K562 (cell line): ENCODE data around the gene CCDC171. TPM values are rescaled to one million over a fixed set of nuclear protein-coding genes. Genes with fewer than 3 reads are reported as not detected.

Experiments
- ATAC-seq: fragments of 200-7000 bp; cut with Tn5 transposase; 3 replicates; pipeline ENCODE4 v1.9.1; 2020; ENCODE audit warnings: moderate library complexity
- BruUV-seq: library from RNA; stranded (reverse); fragments of 400-500 nt; replicated peaks from 2 replicates; lab custom pipeline; 2021; lab: Mats Ljungman, UMichigan
- CTCF ChIA-PET: fragments of 300-600 bp; formaldehyde crosslinking; extraction: SDS; loops from one replicate; lab custom pipeline; 2021; ENCODE audit warnings: low intra/inter-chr PET ratio; lab: Yijun Ruan, JAX
- POLR2A ChIA-PET: fragments of 300-600, 350-650 bp; sonication (Branson Sonifier 250); formaldehyde crosslinking; extraction: SDS; loops from one replicate; lab custom pipeline; 2021; ENCODE audit warnings: antibody characterized with exemption, inconsistent platforms; lab: Yijun Ruan, JAX
- DNase-seq, 4 experiments: peaks; one replicate each; pipeline versions ENCODE4 v3.0.0 to v3.0.0-alpha.2; 2011 to 2018; ENCODE audit warnings: low spot score in 3 of 4, mixed read lengths in 3 of 4; ENCODE audit errors: extremely low read depth in 1 of 4
- FAIRE-seq: peaks from 2 replicates; lab custom pipeline; 2011; peaks lifted over from hg19 to GRCh38; lab: Jason Lieb, UNC
- H2AFZ ChIP-seq: 2 replicates; pipeline ENCODE4 v1.6.0; 2011; ENCODE audit warnings: low read depth, low read length, control low read depth, inconsistent platforms
- H3K27ac ChIP-seq: fragments of 200-600 bp; 3 replicates; pipeline ENCODE4 v1.8.0; 2011; ENCODE audit warnings: low read depth, mild to moderate bottlenecking, control low read depth, inconsistent platforms, low read length, moderate library complexity, mixed read lengths; ENCODE audit errors: extremely low read depth
- H3K27me3 ChIP-seq, 2 experiments: fragments of 300-600 bp in 1 of 2; 2 replicates in 1 of 2; 3 replicates in 1 of 2; pipeline versions ENCODE4 v1.6.0 to v1.8.0; 2011; ENCODE audit warnings: inconsistent platforms in 2 of 2, low read length in 2 of 2, mild to moderate bottlenecking in 1 of 2, mixed read lengths in 1 of 2, moderate library complexity in 1 of 2; ENCODE audit not compliant: control insufficient read depth in 2 of 2, insufficient read depth in 2 of 2
- H3K36me3 ChIP-seq: fragments of 300-600 bp; 3 replicates; pipeline ENCODE4 v1.8.0; 2011; ENCODE audit warnings: mild to moderate bottlenecking, low read length, inconsistent platforms; ENCODE audit not compliant: control insufficient read depth, insufficient read depth
- H3K4me1 ChIP-seq, 2 experiments: fragments of 200-600 bp in 1 of 2; replicated peaks in 1 of 2; 2 replicates in 1 of 2; 3 replicates in 1 of 2; pipeline versions ENCODE4 v1.5.1 to v1.8.0; 2011; ENCODE audit warnings: inconsistent platforms in 2 of 2, low read length in 2 of 2, mild to moderate bottlenecking in 1 of 2, mixed read lengths in 1 of 2, moderate library complexity in 1 of 2; ENCODE audit not compliant: control insufficient read depth in 2 of 2, insufficient read depth in 2 of 2
- H3K4me2 ChIP-seq: 2 replicates; pipeline ENCODE4 v1.6.1; 2011; ENCODE audit warnings: low read length, control low read depth, inconsistent platforms, mixed read lengths; ENCODE audit not compliant: insufficient read depth
- H3K4me3 ChIP-seq: fragments of 200-600 bp; sonication (generic), shearing (Covaris generic); 2 replicates; pipeline ENCODE4 v1.5.1; 2016; ENCODE audit warnings: control low read depth, inconsistent platforms
- H3K79me2 ChIP-seq: fragments of 200-600 bp; 3 replicates; pipeline ENCODE4 v1.8.0; 2011; ENCODE audit warnings: low read length, inconsistent platforms; ENCODE audit not compliant: control insufficient read depth, insufficient read depth
- H3K9ac ChIP-seq, 2 experiments: 2 replicates each; pipeline versions ENCODE4 v1.6.0 to v1.6.1; 2011; ENCODE audit warnings: low read depth in 2 of 2, low read length in 2 of 2, control low read depth in 1 of 2, inconsistent platforms in 1 of 2, mild to moderate bottlenecking in 1 of 2, mixed read lengths in 1 of 2; ENCODE audit not compliant: insufficient read depth in 1 of 2
- H3K9me1 ChIP-seq: one replicate; pipeline ENCODE4 v1.6.0; 2011; ENCODE audit warnings: inconsistent platforms, mild to moderate bottlenecking, low read length, moderate library complexity; ENCODE audit not compliant: control insufficient read depth, insufficient read depth
- H3K9me3 ChIP-seq: replicated peaks from 2 replicates; pipeline ENCODE4 v1.5.1; 2011; ENCODE audit warnings: low read depth, low read length, inconsistent platforms; ENCODE audit not compliant: control insufficient read depth, insufficient read depth
- H4K20me1 ChIP-seq: replicated peaks from 2 replicates; pipeline ENCODE4 v1.6.1; 2011; ENCODE audit warnings: low read length, inconsistent platforms, mixed read lengths; ENCODE audit not compliant: control insufficient read depth, insufficient read depth
- BRCA1 ChIP-seq, 2 experiments: fragments of 450-650 bp in 1 of 2; sonication (generic) in 1 of 2; formaldehyde crosslinking in 1 of 2; IDR thresholded peaks; 2 replicates each; pipeline versions ENCODE4 v1.5.0 to v1.6.1; 2017 to 2020; ENCODE audit warnings: mild to moderate bottlenecking in 1 of 2, missing genetic modification reagents in 1 of 2
- ETV6 ChIP-seq, 3 experiments: fragments of 150-350 bp in 1 of 3; sonication (generic) in 1 of 3; formaldehyde crosslinking in 1 of 3; IDR thresholded peaks; 2 replicates each; pipeline versions ENCODE4 v1.6.1 to v1.8.0; 2014 to 2022; ENCODE audit warnings: borderline replicate concordance in 2 of 3, low read depth in 2 of 3, antibody characterized with exemption in 1 of 3, low read length in 1 of 3, mild to moderate bottlenecking in 1 of 3, missing genetic modification reagents in 1 of 3
- KDM2B ChIP-seq: fragments of 250-450 bp; sonication (Bioruptor Pico); IDR thresholded peaks from 2 replicates; pipeline ENCODE4 v1.8.0; 2021; ENCODE audit warnings: mild to moderate bottlenecking, moderate library complexity
- MCM7 ChIP-seq, 2 experiments: fragments of 450-650 bp; IDR thresholded peaks; 2 replicates each; pipeline ENCODE4 v1.6.1; 2016 to 2018
- MYC ChIP-seq, 2 experiments: fragments of 250-450 bp in 1 of 2; sonication (Bioruptor Pico) in 1 of 2; IDR thresholded peaks; 2 replicates each; pipeline versions ENCODE4 v1.5.1 to v1.6.1; 2012 to 2021; ENCODE audit warnings: low read depth in 2 of 2, borderline replicate concordance in 1 of 2, improper control_type of control experiment in 1 of 2, low read length in 1 of 2, mild to moderate bottlenecking in 1 of 2, moderate library complexity in 1 of 2
- SMARCB1 ChIP-seq: IDR thresholded peaks from 2 replicates; pipeline ENCODE4 v1.6.1; 2011; ENCODE audit warnings: improper control_type of control experiment, low read depth; ENCODE audit not compliant: insufficient read length
- SREBF2 ChIP-seq: sonication (generic); formaldehyde crosslinking; IDR thresholded peaks from 2 replicates; pipeline ENCODE4 v1.4.0; 2020; ENCODE audit warnings: mild to moderate bottlenecking, missing genetic modification reagents
- TEAD2 ChIP-seq: fragments of 450-650 bp; IDR thresholded peaks from 2 replicates; pipeline ENCODE4 v1.6.1; 2016; ENCODE audit warnings: missing genetic modification characterization, control low read depth, missing compliant biosample characterization
- XRCC3 ChIP-seq: fragments of 450-650 bp; IDR thresholded peaks from 2 replicates; pipeline ENCODE4 v1.6.1; 2017; ENCODE audit warnings: mild to moderate bottlenecking, moderate library complexity
- ZBTB9 ChIP-seq: fragments of 450-650 bp; formaldehyde crosslinking; IDR thresholded peaks from 2 replicates; pipeline ENCODE4 v1.4.0; 2020; ENCODE audit warnings: mild to moderate bottlenecking, moderate library complexity
- ZFP36 ChIP-seq: fragments of 150-350 bp; IDR thresholded peaks from 2 replicates; pipeline ENCODE4 v1.6.1; 2018; ENCODE audit warnings: low read length, low read depth; ENCODE audit not compliant: partially characterized antibody
- ZNF253 ChIP-seq: fragments of 250-450 bp; sonication (Bioruptor Pico); conservative IDR thresholded peaks from 2 replicates; pipeline ENCODE4 v1.6.1; 2021; ENCODE audit warnings: mild to moderate bottlenecking
- ZNF780A ChIP-seq: fragments of 250-450 bp; sonication (Bioruptor Pico); IDR thresholded peaks from 2 replicates; pipeline ENCODE4 v1.5.0; 2021; ENCODE audit warnings: mild to moderate bottlenecking
- ZNF830 ChIP-seq: fragments of 250-450 bp; sonication (Bioruptor Pico); IDR thresholded peaks from 2 replicates; pipeline ENCODE4 v1.5.0; 2021; ENCODE audit warnings: mild to moderate bottlenecking
- WGBS: fragments of 100-300 bp; shearing (Covaris generic); methylation state at CpG from one replicate; pipeline ENCODE4 v1.1.6; 2016; ENCODE audit warnings: low coverage, mixed read lengths; ENCODE audit not compliant: insufficient coverage; ENCODE audit errors: missing lambda C conversion rate; 5-methylcytosine and 5-hydroxymethylcytosine counted together
- in situ Hi-C: fragments of 300-500 bp; cut with MboI; formaldehyde crosslinking; loops from 4 replicates; pipeline ENCODE4 v1.15.0; 2018; ENCODE audit warnings: inconsistent platforms, mixed read lengths
- intact Hi-C: fragments of 100-400 bp; cut with micrococcal nuclease; formaldehyde crosslinking; loops from 2 replicates; pipeline ENCODE4 v1.14.2; 2022
- polyA plus RNA-seq, 8 experiments: library from polyadenylated mRNA; depleted of rRNA in 4 of 8; stranded (reverse) in 5 of 8; unstranded in 3 of 8; fragments of >200 nt; fragmentation: Nextera tagmentation in 2 of 8; fragmentation: Illumina TruSeq in 1 of 8; extraction: Ambion mirVana in 2 of 8; extraction: Trizol in 1 of 8; gene quantifications; 2 replicates each; pipeline versions ENCODE4 v1.2.1 to v1.2.3, GENCODE V29; 2011 to 2014; ENCODE audit warnings: inconsistent platforms in 1 of 8, missing spikeins in 1 of 8
- total RNA-seq, 7 experiments: library from RNA; depleted of rRNA in 6 of 7; stranded (reverse); fragments of >200 nt in 6 of 7; fragmentation: Illumina TruSeq in 2 of 7; extraction: Trizol in 2 of 7; gene quantifications; 2 replicates each; pipeline versions ENCODE4 v1.2.1 to v1.2.3, GENCODE V29; 2011 to 2021; ENCODE audit warnings: low replicate concordance in 1 of 7
- TF ChIP-seq, protein P1 (sequence below): fragments of 450-650 bp; IDR thresholded peaks from 2 replicates; pipeline ENCODE4 v1.6.1; 2016; ENCODE audit warnings: low read depth, mild to moderate bottlenecking, moderate library complexity
- TF ChIP-seq, protein P2 (sequence below): fragments of 450-650 bp; IDR thresholded peaks from 2 replicates; pipeline ENCODE4 v1.6.1; 2017; ENCODE audit warnings: mild to moderate bottlenecking, moderate library complexity
- TF ChIP-seq, protein P3 (sequence below): fragments of 450-650 bp; IDR thresholded peaks from 2 replicates; pipeline ENCODE4 v1.6.1; 2016; ENCODE audit warnings: borderline replicate concordance

Gene CCDC171
- total and polyA plus RNA-seq, 9 of the 15 experiments (the other 6 are each of a cell fraction or from before 2014, with no cell fraction given): 0.08 to 3.8 (median 0.27) TPM

- TF ChIP-seq ETV6 (IDR thresholded peaks at IDR 0.05; ENCODE audit: borderline replicate concordance in 1 of 2, low read depth in 2 of 2, low read length in 1 of 2) (no peak), ETV6 (CRISPR knock-in tag; IDR thresholded peaks at IDR 0.05; ENCODE audit: borderline replicate concordance) (no peak), SMARCB1 (no peak), ZNF830 (CRISPR knock-in tag) (no peak), XRCC3 (no peak), ZNF253 (CRISPR knock-in tag) (no peak)
These were observed 293.8 kb downstream of the CCDC171 start (continued) for GRCh38 chr9:15846611-15847010.

DNA sequence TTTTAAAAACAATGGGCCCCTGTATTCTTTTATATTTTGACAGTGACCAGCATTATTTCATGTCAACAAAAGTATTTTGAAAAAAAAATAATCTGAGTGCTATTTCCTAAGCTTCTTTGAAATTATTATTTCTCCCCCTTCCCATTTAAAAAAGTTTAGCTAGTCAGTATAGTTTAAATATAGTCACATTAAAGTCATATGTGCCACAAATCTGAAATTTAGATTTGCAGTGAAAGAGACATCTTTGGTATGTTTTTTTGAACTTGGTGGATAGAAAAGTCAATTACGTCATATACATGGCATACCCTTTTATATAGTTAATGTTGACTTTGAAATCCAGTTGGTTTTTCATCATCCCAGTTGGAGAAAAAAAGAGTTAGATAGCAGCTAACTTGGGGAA, 297.0 kb downstream of the CCDC171 start:
- H3K9ac ChIP-seq: no peak overlapping the region
- H2AFZ ChIP-seq: no peak overlapping the region
- no peaks in the 10 kb centered on the region for H4K20me1 ChIP-seq
- H3K79me2 ChIP-seq: no peaks in the 10 kb centered on the region
- DNase-seq (no peak), ATAC-seq (no peak), FAIRE-seq (no peak)
- no peaks in the 10 kb centered on the region for H3K4me1 ChIP-seq
- H3K27ac ChIP-seq: no peak overlapping the region
- H3K27me3 ChIP-seq: no peaks in the 10 kb centered on the region
- intact Hi-C loops (no loop called here), in situ Hi-C loops (no loop called here)
- H3K9me1 ChIP-seq: no peaks in the 10 kb centered on the region
- CTCF ChIA-PET: no interaction called here
- no peaks in the 10 kb centered on the region for H3K36me3 ChIP-seq
- H3K4me3 ChIP-seq: no peak overlapping the region
- H3K4me2 ChIP-seq: no peak overlapping the region
- H3K9me3 ChIP-seq: no peaks in the 10 kb centered on the region
- BruUV-seq: no TSS peak
- POLR2A ChIA-PET: no interaction called here
- 0% methylated on average over 1 of the region's 1 CpG for whole genome bisulfite sequencing
- no peak for TF ChIP-seq MCM7 (IDR thresholded peaks at IDR 0.05)
- TF ChIP-seq, protein P1, sequence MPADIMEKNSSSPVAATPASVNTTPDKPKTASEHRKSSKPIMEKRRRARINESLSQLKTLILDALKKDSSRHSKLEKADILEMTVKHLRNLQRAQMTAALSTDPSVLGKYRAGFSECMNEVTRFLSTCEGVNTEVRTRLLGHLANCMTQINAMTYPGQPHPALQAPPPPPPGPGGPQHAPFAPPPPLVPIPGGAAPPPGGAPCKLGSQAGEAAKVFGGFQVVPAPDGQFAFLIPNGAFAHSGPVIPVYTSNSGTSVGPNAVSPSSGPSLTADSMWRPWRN: no peak
- no peak for TF ChIP-seq MYC (IDR thresholded peaks at IDR 0.05; ENCODE audit: low read depth, low read length)
- TF ChIP-seq MYC (CRISPR knock-in tag; IDR thresholded peaks at IDR 0.05; ENCODE audit: borderline replicate concordance, low read depth): no peak
- TF ChIP-seq KDM2B: no peak
- TF ChIP-seq, protein P2, sequence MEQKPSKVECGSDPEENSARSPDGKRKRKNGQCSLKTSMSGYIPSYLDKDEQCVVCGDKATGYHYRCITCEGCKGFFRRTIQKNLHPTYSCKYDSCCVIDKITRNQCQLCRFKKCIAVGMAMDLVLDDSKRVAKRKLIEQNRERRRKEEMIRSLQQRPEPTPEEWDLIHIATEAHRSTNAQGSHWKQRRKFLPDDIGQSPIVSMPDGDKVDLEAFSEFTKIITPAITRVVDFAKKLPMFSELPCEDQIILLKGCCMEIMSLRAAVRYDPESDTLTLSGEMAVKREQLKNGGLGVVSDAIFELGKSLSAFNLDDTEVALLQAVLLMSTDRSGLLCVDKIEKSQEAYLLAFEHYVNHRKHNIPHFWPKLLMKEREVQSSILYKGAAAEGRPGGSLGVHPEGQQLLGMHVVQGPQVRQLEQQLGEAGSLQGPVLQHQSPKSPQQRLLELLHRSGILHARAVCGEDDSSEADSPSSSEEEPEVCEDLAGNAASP: no peak
- no peak for TF ChIP-seq ZFP36
- no peak for TF ChIP-seq TEAD2 (tag)
- no peak for TF ChIP-seq BRCA1 (IDR thresholded peaks at IDR 0.05)
- no peak for TF ChIP-seq BRCA1 (CRISPR knock-in tag; IDR thresholded peaks at IDR 0.05)
- TF ChIP-seq ZBTB9: no peak
- TF ChIP-seq, protein P3, sequence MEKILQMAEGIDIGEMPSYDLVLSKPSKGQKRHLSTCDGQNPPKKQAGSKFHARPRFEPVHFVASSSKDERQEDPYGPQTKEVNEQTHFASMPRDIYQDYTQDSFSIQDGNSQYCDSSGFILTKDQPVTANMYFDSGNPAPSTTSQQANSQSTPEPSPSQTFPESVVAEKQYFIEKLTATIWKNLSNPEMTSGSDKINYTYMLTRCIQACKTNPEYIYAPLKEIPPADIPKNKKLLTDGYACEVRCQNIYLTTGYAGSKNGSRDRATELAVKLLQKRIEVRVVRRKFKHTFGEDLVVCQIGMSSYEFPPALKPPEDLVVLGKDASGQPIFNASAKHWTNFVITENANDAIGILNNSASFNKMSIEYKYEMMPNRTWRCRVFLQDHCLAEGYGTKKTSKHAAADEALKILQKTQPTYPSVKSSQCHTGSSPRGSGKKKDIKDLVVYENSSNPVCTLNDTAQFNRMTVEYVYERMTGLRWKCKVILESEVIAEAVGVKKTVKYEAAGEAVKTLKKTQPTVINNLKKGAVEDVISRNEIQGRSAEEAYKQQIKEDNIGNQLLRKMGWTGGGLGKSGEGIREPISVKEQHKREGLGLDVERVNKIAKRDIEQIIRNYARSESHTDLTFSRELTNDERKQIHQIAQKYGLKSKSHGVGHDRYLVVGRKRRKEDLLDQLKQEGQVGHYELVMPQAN: no peak
- TF ChIP-seq SREBF2 (CRISPR knock-in tag): no peak
- no peak for TF ChIP-seq ZNF780A (CRISPR knock-in tag)
